NB4 (cell line): ENCODE results near the gene CUX1.

Experiments
- MAX ChIP-seq: IDR thresholded peaks from 2 replicates; pipeline ENCODE4 v1.6.1; 2011; ENCODE audit warnings: low read depth, low read length
- MYC ChIP-seq: IDR thresholded peaks from 2 replicates; pipeline ENCODE4 v1.6.1; 2011; ENCODE audit warnings: low read depth, low read length
- POLR2A ChIP-seq: IDR thresholded peaks from 2 replicates; pipeline ENCODE4 v1.6.1; 2011; ENCODE audit warnings: mild to moderate bottlenecking; ENCODE audit not compliant: insufficient read length; ENCODE audit errors: extremely low read depth
- TF ChIP-seq, protein P1 (sequence below): IDR thresholded peaks from one replicate; pipeline ENCODE4 v1.5.1; 2012; ENCODE audit warnings: low read depth, low read length

- TF ChIP-seq, protein P1, sequence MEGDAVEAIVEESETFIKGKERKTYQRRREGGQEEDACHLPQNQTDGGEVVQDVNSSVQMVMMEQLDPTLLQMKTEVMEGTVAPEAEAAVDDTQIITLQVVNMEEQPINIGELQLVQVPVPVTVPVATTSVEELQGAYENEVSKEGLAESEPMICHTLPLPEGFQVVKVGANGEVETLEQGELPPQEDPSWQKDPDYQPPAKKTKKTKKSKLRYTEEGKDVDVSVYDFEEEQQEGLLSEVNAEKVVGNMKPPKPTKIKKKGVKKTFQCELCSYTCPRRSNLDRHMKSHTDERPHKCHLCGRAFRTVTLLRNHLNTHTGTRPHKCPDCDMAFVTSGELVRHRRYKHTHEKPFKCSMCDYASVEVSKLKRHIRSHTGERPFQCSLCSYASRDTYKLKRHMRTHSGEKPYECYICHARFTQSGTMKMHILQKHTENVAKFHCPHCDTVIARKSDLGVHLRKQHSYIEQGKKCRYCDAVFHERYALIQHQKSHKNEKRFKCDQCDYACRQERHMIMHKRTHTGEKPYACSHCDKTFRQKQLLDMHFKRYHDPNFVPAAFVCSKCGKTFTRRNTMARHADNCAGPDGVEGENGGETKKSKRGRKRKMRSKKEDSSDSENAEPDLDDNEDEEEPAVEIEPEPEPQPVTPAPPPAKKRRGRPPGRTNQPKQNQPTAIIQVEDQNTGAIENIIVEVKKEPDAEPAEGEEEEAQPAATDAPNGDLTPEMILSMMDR = no peak
- TF ChIP-seq MYC (no peak), POLR2A (no peak), MAX (no peak)
These were observed 142.4 kb downstream of the CUX1 start for GRCh38 chr7:101959829-101960228.
